ENCODE measurements around the gene ARL4D. TPM values are rescaled to one million over a fixed set of nuclear protein-coding genes. Genes with fewer than 3 reads are reported as not detected.
A peak's percentile ranks its signal among the peaks of the same experiment; 100 is the strongest.
"Not testable (repeated sequence)": the region's sequence is repeated elsewhere in the genome, so short reads cannot be mapped to it uniquely, and the experiment has no call there.

ARL4D gene
- total RNA-seq, 1 donor from 2014 or later: 3.3 TPM

DNA sequence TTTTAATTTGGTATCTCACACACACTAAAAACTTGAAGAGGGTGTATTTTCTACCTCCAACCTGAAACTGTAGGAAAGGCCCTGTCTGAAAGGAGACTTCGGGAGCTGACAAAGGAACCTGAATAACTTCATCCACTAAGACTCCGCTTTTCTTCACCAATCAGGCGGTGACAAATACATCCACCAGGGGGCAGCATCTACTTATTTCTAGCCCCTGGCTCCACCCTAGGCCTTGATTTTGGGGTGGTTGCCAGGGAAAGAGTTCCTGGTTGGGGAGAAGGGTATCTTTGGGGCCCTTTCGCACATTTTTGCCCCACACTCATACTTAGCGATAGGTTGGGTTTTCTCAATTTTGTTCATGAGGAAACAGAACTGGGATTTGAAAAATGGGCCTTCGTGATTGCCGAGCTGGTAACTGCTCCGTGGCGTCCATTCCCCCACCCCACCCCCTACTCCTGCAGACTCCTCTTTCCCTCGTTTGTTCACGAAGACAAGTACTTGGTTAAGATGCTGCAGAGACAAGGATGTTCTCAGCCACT lies 4.8 kb upstream of the ARL4D start:
- no peaks in the 10 kb centered on the region for H3K36me3 ChIP-seq
- intact Hi-C loops (cut with DNase I): loop anchor here (1.0 to 10.0 kb wide), 2 partner anchors 89 to 381 kb away; partner anchors contain the start of genes DHX8 and DUSP3
- H3K4me3 ChIP-seq: peak overlapping the region in 1 of 2 donors; percentile 34
- H3K9me3 ChIP-seq: no peaks in the 10 kb centered on the region
- TF ChIP-seq, protein P1, sequence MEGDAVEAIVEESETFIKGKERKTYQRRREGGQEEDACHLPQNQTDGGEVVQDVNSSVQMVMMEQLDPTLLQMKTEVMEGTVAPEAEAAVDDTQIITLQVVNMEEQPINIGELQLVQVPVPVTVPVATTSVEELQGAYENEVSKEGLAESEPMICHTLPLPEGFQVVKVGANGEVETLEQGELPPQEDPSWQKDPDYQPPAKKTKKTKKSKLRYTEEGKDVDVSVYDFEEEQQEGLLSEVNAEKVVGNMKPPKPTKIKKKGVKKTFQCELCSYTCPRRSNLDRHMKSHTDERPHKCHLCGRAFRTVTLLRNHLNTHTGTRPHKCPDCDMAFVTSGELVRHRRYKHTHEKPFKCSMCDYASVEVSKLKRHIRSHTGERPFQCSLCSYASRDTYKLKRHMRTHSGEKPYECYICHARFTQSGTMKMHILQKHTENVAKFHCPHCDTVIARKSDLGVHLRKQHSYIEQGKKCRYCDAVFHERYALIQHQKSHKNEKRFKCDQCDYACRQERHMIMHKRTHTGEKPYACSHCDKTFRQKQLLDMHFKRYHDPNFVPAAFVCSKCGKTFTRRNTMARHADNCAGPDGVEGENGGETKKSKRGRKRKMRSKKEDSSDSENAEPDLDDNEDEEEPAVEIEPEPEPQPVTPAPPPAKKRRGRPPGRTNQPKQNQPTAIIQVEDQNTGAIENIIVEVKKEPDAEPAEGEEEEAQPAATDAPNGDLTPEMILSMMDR (IDR thresholded peaks at IDR 0.05): peak; percentile 84 to 98 (median 92)
- no peaks in the 10 kb centered on the region for H3K27me3 ChIP-seq
- DNase-seq (ENCODE audit: low spot score in 2 of 2): peak; percentile 46 to 96
- peak overlapping the region; percentile 53 to 57 for H3K27ac ChIP-seq
- H3K4me1 ChIP-seq: peaks cover 0 to 9% of the 10 kb centered on the region in 2 donors

DNA sequence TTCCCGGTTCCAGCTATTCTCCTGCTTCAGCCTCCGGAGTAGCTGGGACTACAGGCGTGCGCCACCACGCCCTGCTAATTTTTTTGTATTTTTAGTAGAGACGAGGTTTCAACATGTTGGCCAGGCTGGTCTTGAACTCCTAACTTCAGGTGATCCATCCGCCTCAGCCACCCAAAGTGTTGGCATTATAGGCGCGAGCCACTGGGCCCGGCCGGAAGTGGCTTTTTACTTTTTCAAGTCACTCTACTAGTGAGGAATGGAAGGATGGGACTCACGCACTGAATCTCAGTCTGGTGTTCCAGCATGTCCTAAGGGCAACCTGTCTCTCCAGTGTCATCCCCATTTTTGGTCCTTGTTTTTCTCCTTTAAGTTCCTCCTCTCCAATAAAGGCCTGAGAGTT lies 4.1 kb upstream of the ARL4D start:
- H3K36me3 ChIP-seq; H3K9me3 ChIP-seq; H3K27me3 ChIP-seq; DNase-seq (ENCODE audit: low spot score in 2 of 2); H3K4me3 ChIP-seq; H3K27ac ChIP-seq; H3K4me1 ChIP-seq: not testable (repeated sequence)
- intact Hi-C loops (cut with DNase I): loop anchor here (1.0 to 10.0 kb wide), 2 partner anchors 89 to 380 kb away; partner anchors contain the start of genes DHX8 and DUSP3

DNA sequence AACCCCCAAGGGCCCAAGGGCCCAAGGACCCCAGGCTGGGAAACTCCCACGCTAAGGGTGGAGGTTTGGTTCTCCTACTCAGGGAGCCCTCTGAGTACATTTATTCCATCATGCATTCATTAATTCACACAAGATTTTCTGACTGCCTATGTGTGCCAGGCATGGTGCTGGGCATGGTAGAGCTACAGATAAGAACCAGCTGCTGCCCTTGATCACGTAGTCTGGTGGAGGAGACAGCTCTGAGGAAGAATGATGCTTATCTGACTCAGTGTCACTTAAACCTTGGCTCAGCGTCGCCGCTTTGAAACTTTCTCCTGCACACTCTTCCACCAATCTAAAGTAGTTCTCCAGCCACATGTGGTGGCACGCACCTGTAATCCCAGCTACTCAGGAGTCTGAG lies 3.6 kb upstream of the ARL4D start:
- intact Hi-C loops (cut with DNase I): loop anchor here (10.0 kb wide), 1 partner anchor 380 kb away; the partner anchor contains the start of gene DUSP3
- Histone ChIP-seq H3K4me1 (peaks cover under 1 to 10% of the 10 kb centered on the region in 2 donors), H3K27ac (no peak overlapping the region), H3K9me3 (no peaks in the 10 kb centered on the region), H3K27me3 (no peaks in the 10 kb centered on the region), H3K36me3 (no peaks in the 10 kb centered on the region), H3K4me3 (no peak overlapping the region)
- DNase-seq (ENCODE audit: low spot score in 2 of 2): no peak
- TF ChIP-seq, protein P1 (IDR thresholded peaks at IDR 0.05): no peak

DNA sequence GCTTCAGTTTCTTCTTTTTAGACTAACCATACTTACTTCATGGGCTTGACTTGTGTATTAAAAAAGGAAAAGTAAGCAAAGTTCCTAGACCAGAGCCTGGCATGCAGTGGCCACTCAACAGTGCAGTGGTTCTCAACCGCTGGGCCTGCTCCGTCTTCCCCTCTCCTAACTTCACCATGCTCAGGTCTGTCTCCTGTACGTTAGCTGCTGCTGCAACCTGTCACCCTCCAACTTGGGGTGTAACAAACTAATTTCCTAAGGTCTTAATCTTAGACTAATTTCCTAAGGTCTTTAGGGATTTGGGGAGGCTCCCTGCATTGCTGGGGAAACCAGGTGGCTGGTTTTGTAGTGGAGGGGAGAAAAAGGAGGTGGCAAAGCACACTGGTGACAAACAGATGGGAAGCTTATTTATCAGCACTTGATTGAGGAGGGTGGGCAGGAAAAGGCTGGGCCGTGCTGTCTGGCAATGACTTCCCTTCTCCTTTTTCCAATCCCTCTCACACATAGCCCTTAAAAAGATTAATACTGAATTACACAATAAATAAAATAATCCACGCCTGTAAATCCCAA lies 2.2 kb upstream of the ARL4D start:
- TF ChIP-seq, protein P1 (IDR thresholded peaks at IDR 0.05): no peak
- H3K4me3 ChIP-seq: no peak overlapping the region
- H3K4me1 ChIP-seq: peaks cover 10 to 19% of the 10 kb centered on the region in 2 donors
- no peak for DNase-seq (ENCODE audit: low spot score in 2 of 2)
- no peaks in the 10 kb centered on the region for H3K9me3 ChIP-seq
- H3K27me3 ChIP-seq: no peaks in the 10 kb centered on the region
- no peak overlapping the region for H3K27ac ChIP-seq
- no peaks in the 10 kb centered on the region for H3K36me3 ChIP-seq
- intact Hi-C loops (cut with DNase I): loop anchor here (10.0 kb wide), 1 partner anchor 378 kb away; the partner anchor contains the start of gene DUSP3

DNA sequence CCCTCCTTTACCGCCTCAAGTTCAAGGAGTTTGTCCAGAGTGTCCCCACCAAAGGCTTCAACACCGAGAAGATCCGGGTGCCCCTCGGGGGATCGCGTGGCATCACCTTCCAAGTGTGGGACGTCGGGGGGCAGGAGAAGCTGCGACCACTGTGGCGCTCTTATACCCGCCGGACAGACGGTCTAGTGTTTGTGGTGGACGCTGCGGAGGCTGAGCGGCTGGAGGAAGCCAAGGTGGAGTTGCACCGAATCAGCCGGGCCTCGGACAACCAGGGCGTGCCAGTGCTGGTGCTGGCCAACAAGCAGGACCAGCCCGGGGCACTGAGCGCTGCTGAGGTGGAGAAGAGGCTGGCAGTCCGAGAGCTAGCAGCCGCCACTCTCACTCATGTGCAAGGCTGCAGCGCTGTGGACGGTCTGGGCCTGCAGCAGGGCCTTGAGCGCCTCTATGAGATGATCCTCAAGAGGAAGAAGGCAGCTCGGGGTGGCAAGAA lies 1.1 kb downstream of the ARL4D start:
- no peaks in the 10 kb centered on the region for H3K9me3 ChIP-seq
- peak in 1 of 2 donors; percentile 65 for DNase-seq (ENCODE audit: low spot score in 2 of 2)
- TF ChIP-seq, protein P1 (IDR thresholded peaks at IDR 0.05): no peak
- H3K27ac ChIP-seq: peak overlapping the region; percentile 68 to 71
- no peaks in the 10 kb centered on the region for H3K27me3 ChIP-seq
- H3K36me3 ChIP-seq: no peaks in the 10 kb centered on the region
- peak overlapping the region; percentile 76 to 77 for H3K4me3 ChIP-seq
- intact Hi-C loops (cut with DNase I): loop anchor here (10.0 kb wide), 1 partner anchor 375 kb away; the partner anchor contains the start of gene DUSP3
- H3K4me1 ChIP-seq: peaks cover 10 to 21% of the 10 kb centered on the region in 2 donors
